HAP-1 (cell line): ENCODE results near the gene SLITRK5.

Experiments used
- DNase-seq, 2 experiments: peaks; one replicate each; pipeline ENCODE4 v3.0.0-alpha.2; 2016 to 2020; ENCODE audit warnings: low spot score in 2 of 2
- H3K27me3 ChIP-seq: fragments of 250-450 bp; sonication (Bioruptor Pico); 2 replicates; pipeline ENCODE4 v1.5.1; 2020; ENCODE audit warnings: low read depth, mild to moderate bottlenecking, moderate library complexity
- H3K36me3 ChIP-seq: fragments of 250-450 bp; sonication (Bioruptor Pico); replicated peaks from 2 replicates; pipeline ENCODE4 v1.5.1; 2020; ENCODE audit warnings: mild to moderate bottlenecking
- H3K4me1 ChIP-seq: fragments of 250-450 bp; sonication (Bioruptor Pico); 2 replicates; pipeline ENCODE4 v1.5.1; 2020; ENCODE audit warnings: mild to moderate bottlenecking
- H3K4me3 ChIP-seq: fragments of 250-450 bp; sonication (Bioruptor Pico); 2 replicates; pipeline ENCODE4 v1.5.1; 2020; ENCODE audit warnings: mild to moderate bottlenecking, moderate library complexity
- H3K9me3 ChIP-seq: fragments of 250-450 bp; sonication (Bioruptor Pico); 2 replicates; pipeline ENCODE4 v1.5.1; 2020; ENCODE audit warnings: mild to moderate bottlenecking, moderate library complexity
- in situ Hi-C: fragments of 300-500 bp; cut with MboI; formaldehyde crosslinking; loops from 3 replicates; pipeline ENCODE4 v1.14.3; 2020; ENCODE audit warnings: low sequenced_read_pairs, inconsistent platforms, mixed read lengths

The SLITRK5 gene

DNA sequence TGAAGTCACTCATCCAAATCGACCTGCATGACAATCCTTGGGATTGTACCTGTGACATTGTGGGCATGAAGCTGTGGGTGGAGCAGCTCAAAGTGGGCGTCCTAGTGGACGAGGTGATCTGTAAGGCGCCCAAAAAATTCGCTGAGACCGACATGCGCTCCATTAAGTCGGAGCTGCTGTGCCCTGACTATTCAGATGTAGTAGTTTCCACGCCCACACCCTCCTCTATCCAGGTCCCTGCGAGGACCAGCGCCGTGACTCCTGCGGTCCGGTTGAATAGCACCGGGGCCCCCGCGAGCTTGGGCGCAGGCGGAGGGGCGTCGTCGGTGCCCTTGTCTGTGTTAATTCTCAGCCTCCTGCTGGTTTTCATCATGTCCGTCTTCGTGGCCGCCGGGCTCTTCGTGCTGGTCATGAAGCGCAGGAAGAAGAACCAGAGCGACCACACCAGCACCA, 5.9 kb downstream of the SLITRK5 start:
- H3K9me3 ChIP-seq, result no peaks in the 10 kb centered on the region
- H3K4me1 ChIP-seq, result no peaks in the 10 kb centered on the region; the same call in 1 of the 2 replicates
- no peak overlapping the region for H3K4me3 ChIP-seq
- no peaks in the 10 kb centered on the region for H3K27me3 ChIP-seq
- peaks cover 3% of the 10 kb centered on the region; the same call in 1 of the 2 replicates for H3K36me3 ChIP-seq
- no peak for DNase-seq
- in situ Hi-C loops, result no loop called here

DNA sequence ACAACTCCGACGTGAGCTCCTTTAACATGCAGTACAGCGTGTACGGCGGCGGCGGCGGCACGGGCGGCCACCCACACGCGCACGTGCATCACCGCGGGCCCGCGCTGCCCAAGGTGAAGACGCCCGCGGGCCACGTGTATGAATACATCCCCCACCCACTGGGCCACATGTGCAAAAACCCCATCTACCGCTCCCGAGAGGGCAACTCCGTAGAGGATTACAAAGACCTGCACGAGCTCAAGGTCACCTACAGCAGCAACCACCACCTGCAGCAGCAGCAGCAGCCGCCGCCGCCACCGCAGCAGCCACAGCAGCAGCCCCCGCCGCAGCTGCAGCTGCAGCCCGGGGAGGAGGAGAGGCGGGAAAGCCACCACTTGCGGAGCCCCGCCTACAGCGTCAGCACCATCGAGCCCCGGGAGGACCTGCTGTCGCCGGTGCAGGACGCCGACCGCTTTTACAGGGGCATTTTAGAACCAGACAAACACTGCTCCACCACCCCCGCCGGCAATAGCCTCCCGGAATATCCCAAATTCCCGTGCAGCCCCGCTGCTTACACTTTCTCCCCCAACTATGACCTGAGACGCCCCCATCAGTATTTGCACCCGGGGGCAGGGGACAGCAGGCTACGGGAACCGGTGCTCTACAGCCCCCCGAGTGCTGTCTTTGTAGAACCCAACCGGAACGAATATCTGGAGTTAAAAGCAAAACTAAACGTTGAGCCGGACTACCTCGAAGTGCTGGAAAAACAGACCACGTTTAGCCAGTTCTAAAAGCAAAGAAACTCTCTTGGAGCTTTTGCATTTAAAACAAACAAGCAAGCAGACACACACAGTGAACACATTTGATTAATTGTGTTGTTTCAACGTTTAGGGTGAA, 6.6 kb downstream of the SLITRK5 start:
- Histone ChIP-seq H3K9me3 (no peaks in the 10 kb centered on the region), H3K36me3 (peaks cover 3% of the 10 kb centered on the region; the same call in 1 of the 2 replicates), H3K4me3 (no peak overlapping the region), H3K27me3 (no peaks in the 10 kb centered on the region), H3K4me1 (no peaks in the 10 kb centered on the region; the same call in 1 of the 2 replicates)
- in situ Hi-C loops, result no loop called here
- no peak for DNase-seq

DNA sequence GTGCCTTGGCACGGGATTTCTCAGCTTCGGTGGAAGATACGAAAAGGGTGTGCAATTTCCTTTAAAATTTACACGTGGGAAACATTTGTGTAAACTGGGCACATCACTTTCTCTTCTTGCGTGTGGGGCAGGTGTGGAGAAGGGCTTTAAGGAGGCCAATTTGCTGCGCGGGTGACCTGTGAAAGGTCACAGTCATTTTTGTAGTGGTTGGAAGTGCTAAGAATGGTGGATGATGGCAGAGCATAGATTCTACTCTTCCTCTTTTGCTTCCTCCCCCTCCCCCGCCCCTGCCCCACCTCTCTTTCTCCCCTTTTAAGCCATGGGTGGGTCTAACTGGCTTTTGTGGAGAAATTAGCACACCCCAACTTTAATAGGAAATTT, 7.2 kb downstream of the SLITRK5 start:
- in situ Hi-C loops, result no loop called here
- no peaks in the 10 kb centered on the region for H3K9me3 ChIP-seq
- H3K4me1 ChIP-seq, result no peaks in the 10 kb centered on the region; the same call in 1 of the 2 replicates
- H3K4me3 ChIP-seq, result no peak overlapping the region
- H3K27me3 ChIP-seq, result no peaks in the 10 kb centered on the region
- DNase-seq, result no peak
- peaks cover 3% of the 10 kb centered on the region; the same call in 1 of the 2 replicates for H3K36me3 ChIP-seq

DNA sequence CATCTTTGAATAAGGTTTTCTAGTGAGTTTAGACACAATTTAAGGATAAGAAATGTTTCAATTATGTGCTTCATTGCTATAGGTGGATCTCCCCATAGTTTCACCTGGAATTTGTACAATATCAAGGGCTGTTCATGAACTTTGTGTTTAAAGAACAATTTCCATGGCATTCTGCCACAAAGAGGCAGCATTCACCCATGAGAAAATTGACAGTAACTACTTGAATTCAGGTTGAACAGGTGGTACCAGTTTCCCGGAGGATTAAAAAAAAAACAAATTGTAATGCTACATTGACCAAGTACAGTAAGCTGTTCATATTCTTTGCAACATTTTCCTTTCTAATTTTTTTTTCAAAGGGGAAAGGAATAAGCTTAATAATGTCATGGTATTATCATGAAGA, 9.1 kb downstream of the SLITRK5 start:
- Histone ChIP-seq H3K36me3 (peaks cover 3% of the 10 kb centered on the region; the same call in 1 of the 2 replicates), H3K4me3 (no peak overlapping the region), H3K27me3 (no peaks in the 10 kb centered on the region), H3K9me3 (no peaks in the 10 kb centered on the region), H3K4me1 (no peaks in the 10 kb centered on the region; the same call in 1 of the 2 replicates)
- DNase-seq, result no peak
- in situ Hi-C loops, result no loop called here

DNA sequence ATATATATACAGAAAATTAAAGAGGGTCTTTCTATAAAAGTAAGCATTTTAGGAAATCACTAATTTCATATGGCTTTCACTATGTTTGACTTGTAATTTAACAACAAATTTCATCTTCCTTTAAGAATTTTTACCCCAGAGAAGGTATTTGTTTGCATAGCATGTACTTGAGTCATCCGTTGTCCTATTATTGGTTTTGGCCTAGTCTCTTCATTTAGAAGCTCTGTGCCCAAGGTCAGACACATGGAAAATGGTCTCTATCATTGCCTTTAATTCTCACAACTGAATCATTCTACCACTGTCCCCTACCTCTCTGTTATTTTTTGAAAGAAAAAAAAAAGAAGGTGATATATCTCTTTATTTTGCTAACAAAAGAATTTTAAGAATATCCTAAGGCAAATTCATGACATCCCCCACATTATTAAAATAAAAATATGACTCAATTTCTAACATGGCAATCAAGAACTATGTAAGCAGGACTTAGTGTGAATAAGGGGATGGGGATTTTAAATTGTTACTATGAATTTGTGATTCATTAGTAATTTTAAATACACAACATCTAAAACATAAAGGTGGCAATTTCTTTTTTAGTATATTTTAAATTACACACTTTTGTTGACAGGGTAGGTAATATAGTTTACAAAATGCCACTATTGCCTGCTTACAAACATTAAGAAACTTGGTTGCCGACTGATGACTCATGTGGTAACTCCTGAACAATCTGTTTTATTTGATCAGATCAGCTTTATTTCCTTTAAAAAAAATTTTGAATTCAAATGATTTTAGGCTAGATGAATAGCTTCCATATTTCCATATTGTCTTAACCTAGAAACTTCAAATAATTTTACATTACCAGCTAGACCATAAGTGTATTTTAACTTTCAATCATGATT, 13.9 kb downstream of the SLITRK5 start:
- no peaks in the 10 kb centered on the region for H3K27me3 ChIP-seq
- no peaks in the 10 kb centered on the region for H3K36me3 ChIP-seq
- DNase-seq, result no peak
- H3K4me3 ChIP-seq, result no peak overlapping the region
- no peaks in the 10 kb centered on the region for H3K9me3 ChIP-seq
- H3K4me1 ChIP-seq, result no peaks in the 10 kb centered on the region
- in situ Hi-C loops, result no loop called here

DNA sequence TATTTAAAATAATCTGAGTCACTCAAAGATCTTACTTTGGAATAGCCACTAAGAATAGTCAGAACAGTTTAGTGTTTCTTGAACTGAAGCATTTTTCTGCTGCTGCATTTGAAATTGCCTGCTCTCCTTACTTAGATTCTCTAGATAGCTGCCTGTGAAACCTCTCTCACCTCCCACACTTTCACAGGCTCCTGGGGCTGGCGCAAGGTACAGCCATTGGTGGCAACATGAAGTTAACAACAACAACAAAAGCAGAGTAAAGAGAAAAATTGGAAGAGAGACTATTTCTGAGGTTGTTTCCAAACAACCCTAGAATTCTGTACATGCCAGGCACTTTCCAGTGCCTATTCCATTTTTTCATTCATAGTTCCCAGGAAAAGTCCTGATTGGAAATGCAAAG, 25.3 kb downstream of the SLITRK5 start:
- DNase-seq, result no peak
- no peaks in the 10 kb centered on the region for H3K4me1 ChIP-seq
- H3K27me3 ChIP-seq, result no peaks in the 10 kb centered on the region
- in situ Hi-C loops, result no loop called here
- H3K36me3 ChIP-seq, result no peaks in the 10 kb centered on the region
- H3K4me3 ChIP-seq, result no peak overlapping the region
- H3K9me3 ChIP-seq, result no peaks in the 10 kb centered on the region

DNA sequence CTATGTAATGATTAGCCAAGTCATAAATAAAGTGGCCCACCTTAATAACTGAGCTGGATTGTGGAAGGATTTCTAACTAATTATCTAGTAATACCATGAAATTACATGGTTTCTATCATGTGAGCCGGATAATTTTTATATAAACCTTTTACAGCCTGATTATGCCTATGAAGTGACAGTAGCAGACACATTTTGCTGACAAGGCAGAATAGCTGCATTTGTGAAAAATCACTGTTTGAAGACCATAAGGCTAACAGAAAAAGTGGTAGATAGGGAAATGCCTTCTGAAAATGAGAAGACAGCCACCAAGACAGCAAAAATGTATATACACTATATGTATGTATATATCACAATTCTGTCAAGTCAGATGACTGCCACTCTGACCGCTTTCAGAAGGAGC, 27.1 kb downstream of the SLITRK5 start:
- no peaks in the 10 kb centered on the region for H3K36me3 ChIP-seq
- no peaks in the 10 kb centered on the region for H3K27me3 ChIP-seq
- in situ Hi-C loops, result no loop called here
- no peaks in the 10 kb centered on the region for H3K9me3 ChIP-seq
- no peaks in the 10 kb centered on the region for H3K4me1 ChIP-seq
- DNase-seq, result no peak
- H3K4me3 ChIP-seq, result no peak overlapping the region

DNA sequence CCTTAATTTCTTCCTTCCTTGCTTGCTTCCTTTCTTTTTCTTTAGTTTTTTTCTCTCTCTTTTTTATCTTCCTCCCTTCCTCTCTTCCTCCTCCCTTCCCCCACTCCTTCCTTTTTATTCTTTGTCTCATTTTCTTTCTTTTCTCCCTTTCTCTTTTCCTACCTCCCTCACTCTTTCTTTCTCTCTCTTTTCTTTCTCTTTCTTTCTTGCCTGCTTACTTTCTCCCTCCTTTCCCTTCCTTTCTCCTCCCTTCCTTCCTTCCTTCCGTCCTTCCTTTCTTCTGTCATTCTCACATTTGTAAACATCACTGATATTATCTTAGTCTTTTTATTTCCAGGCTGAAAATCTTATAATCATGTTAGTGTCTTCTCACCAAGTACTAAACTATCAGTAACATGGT, 38.8 kb downstream of the SLITRK5 start:
- Histone ChIP-seq H3K9me3 (no peaks in the 10 kb centered on the region), H3K4me3 (no peak overlapping the region), H3K4me1 (no peaks in the 10 kb centered on the region), H3K27me3 (no peaks in the 10 kb centered on the region), H3K36me3 (no peaks in the 10 kb centered on the region)
- in situ Hi-C loops, result no loop called here
- no peak for DNase-seq

DNA sequence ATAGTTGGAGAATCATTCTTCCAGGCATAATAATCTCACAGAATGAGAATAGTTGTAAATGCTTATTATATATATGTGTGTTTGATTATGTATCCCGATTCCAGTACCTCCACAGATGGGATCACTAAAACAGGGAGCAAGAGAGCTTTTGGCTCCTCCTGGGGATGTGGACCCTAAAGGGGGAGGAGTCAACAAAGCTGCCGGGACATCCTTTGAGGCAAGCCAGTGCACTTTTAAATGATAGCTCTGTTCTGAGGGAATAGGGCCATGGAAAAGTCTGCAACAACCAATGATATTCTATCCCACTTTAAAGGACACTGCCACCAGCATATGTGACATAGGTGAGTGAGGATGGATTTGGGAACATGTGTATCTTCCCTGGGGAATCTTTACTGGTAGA, 40.8 kb downstream of the SLITRK5 start:
- Histone ChIP-seq H3K4me3 (no peak overlapping the region), H3K27me3 (no peaks in the 10 kb centered on the region), H3K9me3 (no peaks in the 10 kb centered on the region), H3K36me3 (no peaks in the 10 kb centered on the region), H3K4me1 (no peaks in the 10 kb centered on the region)
- in situ Hi-C loops, result no loop called here
- DNase-seq, result no peak
